ENCODE results near the gene NAV2.
A peak's percentile ranks its signal among the peaks of the same experiment; 100 is the strongest.

NAV2 gene

GRCh38 chr11:19952911-19953310 lies 240.3 kb downstream of the NAV2 start:
- TF ChIP-seq CTCF (IDR thresholded peaks at IDR 0.05; ENCODE audit: low read depth, low read length): no peak
- no peak for TF ChIP-seq POLR2A (IDR thresholded peaks at IDR 0.05; ENCODE audit: extremely low read depth, insufficient read length)
- TF ChIP-seq MYC (IDR thresholded peaks at IDR 0.05; ENCODE audit: low read depth, low read length): no peak
- no peak for TF ChIP-seq MAX (IDR thresholded peaks at IDR 0.05; ENCODE audit: low read depth, low read length)
- H3K4me3 ChIP-seq (ENCODE audit: low read depth, low read length): no peak overlapping the region
- no peak for DNase-seq (ENCODE audit: low read depth)

- TF ChIP-seq MAX (IDR thresholded peaks at IDR 0.05; ENCODE audit: low read depth, low read length): no peak
- TF ChIP-seq MYC (IDR thresholded peaks at IDR 0.05; ENCODE audit: low read depth, low read length): no peak
- no peak for TF ChIP-seq POLR2A (IDR thresholded peaks at IDR 0.05; ENCODE audit: extremely low read depth, insufficient read length)
- no peak for TF ChIP-seq CTCF (IDR thresholded peaks at IDR 0.05; ENCODE audit: low read depth, low read length)
- no peak for DNase-seq (ENCODE audit: low read depth)
- H3K4me3 ChIP-seq (ENCODE audit: low read depth, low read length): no peak overlapping the region
Measured at GRCh38 chr11:19953336-19953735, 240.7 kb downstream of the NAV2 start.

- TF ChIP-seq MAX (IDR thresholded peaks at IDR 0.05; ENCODE audit: low read depth, low read length) (no peak), MYC (IDR thresholded peaks at IDR 0.05; ENCODE audit: low read depth, low read length) (no peak), CTCF (IDR thresholded peaks at IDR 0.05; ENCODE audit: low read depth, low read length) (peak; percentile 24), POLR2A (IDR thresholded peaks at IDR 0.05; ENCODE audit: extremely low read depth, insufficient read length) (no peak)
- DNase-seq (ENCODE audit: low read depth): peak; percentile 31
- H3K4me3 ChIP-seq (ENCODE audit: low read depth, low read length): no peak overlapping the region
Measured at GRCh38 chr11:19953909-19954308, 241.3 kb downstream of the NAV2 start.

GRCh38 chr11:19954899-19955298 lies 242.3 kb downstream of the NAV2 start:
- TF ChIP-seq POLR2A (IDR thresholded peaks at IDR 0.05; ENCODE audit: extremely low read depth, insufficient read length) (no peak), MAX (IDR thresholded peaks at IDR 0.05; ENCODE audit: low read depth, low read length) (no peak), CTCF (IDR thresholded peaks at IDR 0.05; ENCODE audit: low read depth, low read length) (no peak), MYC (IDR thresholded peaks at IDR 0.05; ENCODE audit: low read depth, low read length) (no peak)
- H3K4me3 ChIP-seq (ENCODE audit: low read depth, low read length): no peak overlapping the region
- DNase-seq (ENCODE audit: low read depth): no peak

- TF ChIP-seq MYC (IDR thresholded peaks at IDR 0.05; ENCODE audit: low read depth, low read length) (no peak), MAX (IDR thresholded peaks at IDR 0.05; ENCODE audit: low read depth, low read length) (no peak), CTCF (IDR thresholded peaks at IDR 0.05; ENCODE audit: low read depth, low read length) (no peak), POLR2A (IDR thresholded peaks at IDR 0.05; ENCODE audit: extremely low read depth, insufficient read length) (no peak)
- DNase-seq (ENCODE audit: low read depth): no peak
Measured at GRCh38 chr11:19955660-19956059, 243.0 kb downstream of the NAV2 start.

GRCh38 chr11:19956228-19956627 lies 243.6 kb downstream of the NAV2 start:
- TF ChIP-seq MYC (IDR thresholded peaks at IDR 0.05; ENCODE audit: low read depth, low read length) (no peak), CTCF (IDR thresholded peaks at IDR 0.05; ENCODE audit: low read depth, low read length) (no peak), MAX (IDR thresholded peaks at IDR 0.05; ENCODE audit: low read depth, low read length) (no peak), POLR2A (IDR thresholded peaks at IDR 0.05; ENCODE audit: extremely low read depth, insufficient read length) (no peak)
- H3K4me3 ChIP-seq (ENCODE audit: low read depth, low read length): no peak overlapping the region
- DNase-seq (ENCODE audit: low read depth): no peak

More at GRCh38 chr11:19955660-19956059, 243.0 kb downstream of the NAV2 start:
- no peak overlapping the region for H3K4me3 ChIP-seq (ENCODE audit: low read depth, low read length)

Data from NB4 (cell line).